ENCODE results near the gene SYNDIG1L. TPM values are rescaled to one million over a fixed set of nuclear protein-coding genes. Genes with fewer than 3 reads are reported as not detected.
"Not testable (repeated sequence)": the region's sequence is repeated elsewhere in the genome, so short reads cannot be mapped to it uniquely, and the experiment has no call there.

SYNDIG1L gene
- total and polyA plus RNA-seq, 2 of the 8 experiments (the other 6 are each of a cell fraction or from before 2014, with no cell fraction given) = 3.0 to 3.2 TPM

DNA sequence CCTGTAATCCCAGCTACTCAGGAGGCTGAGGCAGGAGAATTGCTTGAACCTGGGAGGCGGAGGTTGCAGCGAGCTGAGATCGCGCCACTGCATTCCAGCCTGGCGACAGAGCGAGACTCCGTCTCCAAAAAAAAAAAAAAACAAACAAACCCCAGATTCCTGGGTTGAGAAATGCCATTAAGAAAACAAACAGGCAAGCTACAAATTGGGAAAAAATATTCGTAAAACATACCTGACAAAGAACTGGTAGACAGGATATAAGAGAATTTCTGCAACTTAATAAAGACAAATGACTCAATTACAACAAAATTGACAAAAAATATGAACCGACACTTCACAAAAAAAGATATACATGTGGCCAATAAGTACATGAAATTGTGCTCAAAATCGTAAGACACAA lies 44.4 kb downstream of the SYNDIG1L start:
- H3K27me3 ChIP-seq (replicated peaks in 1 of 4; ENCODE audit: control insufficient read depth in 3 of 4, extremely low read depth in 1 of 4, insufficient read depth in 3 of 4, low read length in 3 of 4); H3K4me1 ChIP-seq (replicated peaks in 1 of 4; ENCODE audit: control insufficient read depth in 3 of 4, insufficient read depth in 4 of 4, low read length in 3 of 4); H3K14ac ChIP-seq (ENCODE audit: insufficient read length); H2AFZ ChIP-seq (ENCODE audit: low read length); H3K4ac ChIP-seq (replicated peaks; ENCODE audit: insufficient read length, low read depth, low read length); H3K4me3 ChIP-seq (ENCODE audit: extremely low read depth in 1 of 4, insufficient read depth in 2 of 4, low read depth in 3 of 4, low read length in 4 of 4); H3K36me3 ChIP-seq (ENCODE audit: control insufficient read depth in 2 of 4, insufficient read depth in 4 of 4, low read length in 3 of 4); DNase-seq (ENCODE audit: low read depth in 1 of 2, low spot score in 2 of 2); H3K23ac ChIP-seq (ENCODE audit: insufficient read length); H4K8ac ChIP-seq (ENCODE audit: extremely low read depth, insufficient read depth, low read length); H4K91ac ChIP-seq (replicated peaks; ENCODE audit: insufficient read length, low read length); H3K9me3 ChIP-seq (ENCODE audit: insufficient read depth in 2 of 2, low read depth in 1 of 2, low read length in 1 of 2); H3K9ac ChIP-seq (replicated peaks in 1 of 4; ENCODE audit: extremely low read depth in 1 of 4, low read depth in 3 of 4, low read length in 3 of 4); H3K23me2 ChIP-seq (ENCODE audit: low read depth, low read length); H2AK5ac ChIP-seq (ENCODE audit: low read depth, low read length); H3K27ac ChIP-seq (ENCODE audit: low read depth, low read length); FAIRE-seq; H3K79me2 ChIP-seq (ENCODE audit: control insufficient read depth in 1 of 2, insufficient read depth in 2 of 2, low read length in 2 of 2); H3K4me2 ChIP-seq (ENCODE audit: insufficient read depth in 1 of 2, low read depth in 2 of 2, low read length in 2 of 2); H2BK120ac ChIP-seq (replicated peaks; ENCODE audit: low read depth, low read length); H3K56ac ChIP-seq (replicated peaks; ENCODE audit: insufficient read length, low read depth, low read length); H2BK20ac ChIP-seq (ENCODE audit: low read length); H2BK5ac ChIP-seq (ENCODE audit: low read depth, low read length); H4K5ac ChIP-seq (ENCODE audit: insufficient read length, low read depth, low read length); H2BK12ac ChIP-seq (ENCODE audit: low read depth, low read length); H4K20me1 ChIP-seq (replicated peaks in 1 of 2; ENCODE audit: control insufficient read depth in 1 of 2, insufficient read depth in 2 of 2, low read length in 2 of 2); H3K18ac ChIP-seq (ENCODE audit: extremely low read depth, low read length); H3K79me1 ChIP-seq (ENCODE audit: low read depth, low read length); H2BK15ac ChIP-seq (ENCODE audit: low read length): not testable (repeated sequence)
- CTCF ChIA-PET (ENCODE audit: partially characterized antibody) = interaction anchor here (1.6 kb wide), 1 partner anchor 18 kb away, joined by 3 read pairs; no protein-coding TSS in a partner anchor
- 92% methylated on average over 3 of the region's 10 CpGs; no CpG with 5 or more reads in 1 of the 2 experiments for WGBS, 2 experiments (ENCODE audit: extremely low coverage in 1 of 2, insufficient coverage in 1 of 2, insufficient read length in 1 of 2, insufficient replicate concordance in 2 of 2, low coverage in 1 of 2, low lambda C conversion rate in 2 of 2, missing lambda C conversion rate in 1 of 2)
- POLR2A ChIA-PET (ENCODE audit: partially characterized antibody) = interaction anchor here (1.6 kb wide), 1 partner anchor 34 kb away, joined by 4 read pairs; the partner anchor contains the start of gene VRTN

Data from H1 (cell line).